ENCODE results near the gene NR2C2AP. TPM values are rescaled to one million over a fixed set of nuclear protein-coding genes. Genes with fewer than 3 reads are reported as not detected.

NR2C2AP gene
- total RNA-seq, 2 experiments from 2014 or later = 37.8 to 40.0 TPM

DNA sequence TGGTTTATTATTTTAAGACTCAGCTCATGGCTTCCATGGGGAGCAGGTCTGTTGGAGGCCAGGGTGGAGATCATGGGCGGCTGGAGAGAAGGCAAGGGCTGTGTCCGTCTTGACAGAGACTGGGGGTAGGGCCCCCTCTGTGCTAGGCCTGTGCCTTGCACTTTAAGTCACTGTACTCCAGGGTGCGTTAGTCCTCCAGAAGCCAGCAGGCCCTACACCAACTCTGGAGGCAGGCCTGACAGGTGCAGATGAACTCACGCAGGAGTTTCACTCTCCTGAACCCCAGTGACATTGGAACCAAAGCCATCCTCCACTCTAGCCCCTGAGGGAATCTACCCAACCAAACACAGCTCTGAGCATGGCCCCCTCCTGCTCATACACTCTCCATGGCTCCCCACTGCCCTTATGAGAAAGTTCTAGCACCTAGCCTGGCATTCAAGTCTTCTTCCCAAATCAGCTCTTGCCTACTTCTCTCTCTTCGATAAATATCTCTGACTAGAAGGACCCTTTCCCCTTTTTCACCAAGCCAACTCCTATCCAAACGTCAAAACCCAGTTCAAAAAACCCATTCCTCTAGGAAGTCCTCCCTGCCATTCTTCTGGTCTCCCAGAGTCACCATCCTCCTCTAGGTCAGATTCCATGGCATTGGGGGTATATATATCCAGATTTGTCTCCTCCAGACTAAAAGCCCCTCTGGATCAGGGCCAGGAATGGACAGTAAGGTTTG lies 48.3 kb downstream of the NR2C2AP start:
- no peak overlapping the region for H3K27ac Mint-ChIP-seq
- H3K9me3 Mint-ChIP-seq = no peaks in the 10 kb centered on the region
- DNase-seq (no peak), ATAC-seq (no peak)
- H3K4me3 Mint-ChIP-seq = no peak overlapping the region
- intact Hi-C loops (cut with micrococcal nuclease) = no loop called here
- no peak for TF ChIP-seq CTCF (IDR thresholded peaks at IDR 0.05)
- H3K36me3 Mint-ChIP-seq (ENCODE audit: low read depth) = peaks cover 19% of the 10 kb centered on the region
- CTCF ChIA-PET = interaction anchor here (2.9 kb wide), 1 partner anchor 20 kb away, joined by 19 read pairs; no protein-coding TSS in a partner anchor
- POLR2A ChIA-PET = interaction anchor here (0.7 kb wide), 2 partner anchors 51 to 186 kb away, joined by 3 to 4 read pairs; no protein-coding TSS in a partner anchor
- H3K27me3 Mint-ChIP-seq = no peaks in the 10 kb centered on the region
- peaks cover 2% of the 10 kb centered on the region for H3K4me1 Mint-ChIP-seq (ENCODE audit: low read depth)

- ChIA-PET POLR2A (interaction anchor here (0.8 kb wide), 1 partner anchor 8 kb away, joined by 3 read pairs; no protein-coding TSS in a partner anchor), CTCF (interaction anchor here (1.3 to 1.5 kb wide), 2 partner anchors 13 to 22 kb away, joined by 3 to 8 read pairs; no protein-coding TSS in a partner anchor)
- H3K4me3 Mint-ChIP-seq = no peak overlapping the region
- no peak for TF ChIP-seq CTCF (IDR thresholded peaks at IDR 0.05)
- H3K36me3 Mint-ChIP-seq (ENCODE audit: low read depth) = peaks cover 19% of the 10 kb centered on the region
- no peak for ATAC-seq
- no peaks in the 10 kb centered on the region for H3K27me3 Mint-ChIP-seq
- H3K27ac Mint-ChIP-seq = no peak overlapping the region
- DNase-seq = no peak
- no peaks in the 10 kb centered on the region for H3K4me1 Mint-ChIP-seq (ENCODE audit: low read depth)
- intact Hi-C loops (cut with micrococcal nuclease) = no loop called here
- H3K9me3 Mint-ChIP-seq = no peaks in the 10 kb centered on the region
Observed at GRCh38 chr19:19152668-19153384, 50.4 kb downstream of the NR2C2AP start.

- Mint-ChIP-seq H3K27me3 (no peaks in the 10 kb centered on the region), H3K4me3 (no peak overlapping the region), H3K36me3 (ENCODE audit: low read depth) (peaks cover 13% of the 10 kb centered on the region), H3K27ac (no peak overlapping the region), H3K4me1 (ENCODE audit: low read depth) (no peaks in the 10 kb centered on the region), H3K9me3 (no peaks in the 10 kb centered on the region)
- ChIA-PET CTCF (interaction anchor here (1.3 kb wide), 1 partner anchor 11 kb away, joined by 3 read pairs; no protein-coding TSS in a partner anchor), POLR2A (interaction anchor here (0.6 kb wide), 1 partner anchor 139 kb away, joined by 3 read pairs; no protein-coding TSS in a partner anchor)
- no peak for TF ChIP-seq CTCF (IDR thresholded peaks at IDR 0.05)
- intact Hi-C loops (cut with micrococcal nuclease) = no loop called here
- DNase-seq = no peak
- no peak for ATAC-seq
Observed at GRCh38 chr19:19151418-19151817, 51.8 kb downstream of the NR2C2AP start.

Other genes with a start within 250 kb of the NR2C2AP start
- 100 to 1,000 TPM; 104 to 112 TPM for gene SUGP2, start 169.9 kb downstream of the NR2C2AP start, total RNA-seq
- 10 to 100 TPM; 34.2 to 42.8 TPM for gene ARMC6, start 169.8 kb downstream of the NR2C2AP start, total RNA-seq
- gene SLC25A42, start 139.4 kb downstream of the NR2C2AP start, total RNA-seq = 10 to 100 TPM; 10.9 to 11.1 TPM
- 10 to 100 TPM; 24.4 to 26.2 TPM for gene TMEM161A, start 64.9 kb downstream of the NR2C2AP start, total RNA-seq
- gene MEF2B, start 33.2 kb downstream of the NR2C2AP start, total RNA-seq = 1 to 10 TPM; 1.4 to 2.6 TPM
- 10 to 100 TPM; 20.8 to 22.2 TPM for gene BORCS8, start 11.3 kb downstream of the NR2C2AP start, total RNA-seq
- 10 to 100 TPM; 61.4 to 68.5 TPM for gene RFXANK, start 11.2 kb downstream of the NR2C2AP start, total RNA-seq
- gene NCAN, start 8.5 kb upstream of the NR2C2AP start, total RNA-seq = not detected
- not detected for gene TM6SF2, start 69.9 kb upstream of the NR2C2AP start, total RNA-seq
- gene SUGP1, start 117.1 kb upstream of the NR2C2AP start, total RNA-seq = 10 to 100 TPM; 42.8 to 51.3 TPM
- gene MAU2, start 117.4 kb upstream of the NR2C2AP start, total RNA-seq = 10 to 100 TPM; 38.4 to 39.4 TPM
- gene GATAD2A, start 202.3 kb upstream of the NR2C2AP start, total RNA-seq = 100 to 1,000 TPM; 132 to 136 TPM